8988T (cell line): Measurements from ENCODE around the gene POTEE.
"Not testable (repeated sequence)": the region's sequence is repeated elsewhere in the genome, so short reads cannot be mapped to it uniquely, and the experiment has no call there.

ENCODE experiments used
- DNase-seq: peaks from one replicate; pipeline ENCODE4 v3.0.0; 2011

Gene POTEE

DNA sequence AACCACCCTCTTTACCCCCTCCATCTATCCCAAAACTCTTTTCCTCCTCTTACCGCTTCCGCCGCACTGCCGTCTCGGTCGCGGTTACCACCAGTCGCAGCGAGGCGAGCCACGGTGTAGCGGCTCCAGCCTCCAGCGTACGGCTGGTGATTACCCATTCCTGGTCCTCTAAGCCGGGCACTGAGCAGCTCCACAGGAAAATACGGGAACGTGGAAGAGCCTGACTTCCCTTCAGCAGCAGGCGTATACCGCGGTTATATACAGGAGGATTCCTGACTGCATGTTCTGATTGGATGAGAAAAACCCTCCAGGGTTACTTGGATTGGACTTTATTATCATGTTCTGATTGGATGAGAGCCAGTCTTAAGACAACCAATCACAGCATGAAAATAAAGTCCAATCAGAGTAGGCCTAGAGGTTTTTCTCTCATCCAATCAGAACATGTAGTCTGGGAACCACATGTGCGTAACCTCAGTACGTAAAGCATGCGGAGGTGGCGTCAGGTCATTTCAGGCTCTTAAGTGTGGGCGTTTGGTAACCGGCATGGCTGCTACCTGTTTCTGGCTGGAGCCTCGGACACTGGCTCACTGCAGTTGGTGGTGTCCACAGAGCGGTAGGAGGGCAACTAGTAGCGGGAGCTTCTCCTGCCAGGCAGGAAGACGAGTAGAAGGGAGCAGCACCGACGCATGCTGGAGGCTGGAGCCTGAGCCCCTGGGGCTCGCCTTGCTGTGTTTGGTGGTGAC, at the start of gene POTEE:
POTEE (plus strand) TSS at position 507 of the 743 bp plus-strand sequence. CDS start 8,867 bp downstream, outside the sequence.
- not testable (repeated sequence) for DNase-seq

DNA sequence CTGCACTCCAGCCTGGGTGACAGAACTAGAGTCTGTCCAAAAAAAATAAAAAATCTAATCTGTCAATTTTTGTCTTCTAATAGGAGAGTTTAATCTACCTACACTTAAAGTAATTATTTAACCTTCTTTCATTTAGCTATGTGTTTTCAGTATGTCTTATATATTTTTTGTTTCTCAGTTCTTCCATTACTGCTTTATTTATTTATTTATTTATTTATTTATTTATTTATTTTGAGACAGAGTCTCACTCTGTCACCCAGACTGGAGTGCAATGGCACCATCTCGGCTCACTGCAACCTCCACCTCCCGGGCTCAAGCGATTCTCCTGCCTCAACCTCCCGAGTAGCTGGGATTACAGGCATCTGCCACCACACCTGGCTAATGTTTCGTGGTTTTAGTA, 43.8 kb upstream of the POTEE start:
- DNase-seq, result not testable (repeated sequence)

- no peak for DNase-seq
Measured at GRCh38 chr2:131168538-131168937, 40.8 kb upstream of the POTEE start.

DNA sequence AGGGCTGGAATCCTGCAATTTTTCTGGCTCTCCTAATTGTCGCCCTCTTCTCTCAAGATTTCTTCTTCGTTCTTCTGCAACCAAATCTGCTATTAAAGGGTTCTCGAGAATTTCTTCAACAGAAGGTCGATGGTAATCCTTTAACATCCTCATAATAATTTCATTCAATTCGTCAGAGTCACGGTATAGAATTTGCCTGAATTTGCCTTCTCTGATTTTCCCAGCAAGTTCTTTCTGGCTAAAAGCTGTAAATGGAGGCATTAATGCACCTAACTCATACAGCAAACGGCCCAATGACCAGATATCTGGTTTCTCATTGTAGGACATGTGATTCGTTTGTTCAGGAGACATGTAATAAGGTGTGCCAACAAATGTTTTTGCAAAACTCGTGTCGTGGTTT, 31.3 kb upstream of the POTEE start:
- DNase-seq, result not testable (repeated sequence)

GRCh38 chr2:131178721-131179418, 30.5 kb upstream of the POTEE start:
- not testable (repeated sequence) for DNase-seq

GRCh38 chr2:131181451-131181850, 27.9 kb upstream of the POTEE start:
- DNase-seq, result not testable (repeated sequence)

- not testable (repeated sequence) for DNase-seq
Measured at GRCh38 chr2:131193421-131193820, 15.9 kb upstream of the POTEE start.

- not testable (repeated sequence) for DNase-seq
Measured at GRCh38 chr2:131196186-131196585, 13.2 kb upstream of the POTEE start.

DNA sequence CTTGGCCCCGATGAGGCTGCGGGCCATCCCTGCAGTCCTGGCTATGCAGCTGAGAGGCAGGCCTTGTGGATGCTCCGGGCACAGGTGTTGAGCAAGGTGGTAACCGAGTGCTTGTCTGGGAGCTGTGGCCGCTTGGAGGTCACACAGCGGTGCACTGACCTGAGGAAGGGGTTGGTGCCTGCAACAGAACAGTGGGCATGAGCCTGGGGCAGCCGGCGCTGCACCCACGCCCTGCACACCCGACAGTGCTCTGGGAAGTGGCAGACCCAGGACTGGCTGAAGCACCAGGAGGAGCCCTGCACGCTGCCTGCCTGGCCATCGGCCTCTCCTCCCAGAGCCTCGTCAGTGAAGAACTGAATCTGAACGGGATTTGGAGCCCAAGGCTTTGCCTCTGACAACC, 8.2 kb upstream of the POTEE start:
- DNase-seq, result no peak

DNA sequence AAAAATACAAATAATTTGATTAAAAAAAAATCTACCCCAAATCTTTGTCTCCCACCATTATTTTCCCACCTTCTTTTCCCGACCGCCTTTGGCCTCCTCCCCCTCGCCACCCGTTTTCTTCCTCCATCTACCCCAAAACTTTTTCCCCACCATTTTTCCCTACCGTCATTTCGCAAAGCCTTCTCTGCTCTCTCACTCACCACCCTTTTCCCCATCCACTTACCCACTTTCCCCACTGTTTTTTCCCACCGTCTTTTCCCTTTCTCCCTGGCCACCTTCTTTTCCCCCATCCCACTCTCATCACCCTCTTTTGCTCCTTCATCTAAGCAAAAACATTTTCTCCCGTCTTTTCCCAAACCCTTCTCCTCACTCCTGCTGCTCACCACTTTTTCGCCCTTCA, 1.5 kb upstream of the POTEE start:
- DNase-seq, result not testable (repeated sequence)

- not testable (repeated sequence) for DNase-seq
Measured at GRCh38 chr2:131209773-131210104, 403 bp downstream of the POTEE start.

- not testable (repeated sequence) for DNase-seq
Measured at GRCh38 chr2:131210434-131211211, 1.3 kb downstream of the POTEE start.

DNA sequence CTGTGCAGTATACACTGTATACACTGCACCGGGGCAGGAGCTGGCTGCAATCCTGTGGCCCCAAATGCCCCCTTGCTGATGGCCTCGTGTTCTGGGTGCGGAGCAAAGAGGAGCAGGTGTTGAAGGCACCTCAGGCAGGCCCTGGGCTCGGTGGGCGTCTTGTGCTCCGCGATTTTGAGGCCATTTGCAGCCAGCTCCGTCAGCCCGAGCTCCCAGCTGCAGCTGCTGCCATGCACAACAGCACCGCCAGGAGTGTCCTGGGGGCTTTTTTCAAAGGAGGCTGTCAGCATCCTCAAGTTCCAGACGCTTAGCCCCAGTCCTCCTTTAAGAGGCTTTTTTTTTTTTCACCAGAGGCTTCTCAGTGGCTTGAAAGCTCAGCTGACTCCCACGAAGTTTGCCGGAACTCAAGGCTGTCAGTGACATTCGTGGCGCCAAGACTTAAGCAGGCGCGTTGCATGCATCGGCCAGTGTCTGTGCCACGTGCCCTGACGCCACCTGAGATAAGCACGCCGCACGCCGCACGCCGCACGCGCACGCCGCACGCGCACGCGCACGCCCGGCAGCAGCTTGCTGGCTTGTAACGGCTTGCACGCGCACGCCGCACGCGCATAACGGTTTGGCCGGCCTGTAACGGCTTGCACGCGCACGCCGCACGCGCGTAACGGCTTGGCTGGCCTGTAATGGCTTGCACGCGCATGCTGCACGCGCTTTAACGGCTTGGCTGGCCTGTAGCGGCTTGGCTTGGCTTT, 8.1 kb downstream of the POTEE start:
- DNase-seq, result not testable (repeated sequence)

DNA sequence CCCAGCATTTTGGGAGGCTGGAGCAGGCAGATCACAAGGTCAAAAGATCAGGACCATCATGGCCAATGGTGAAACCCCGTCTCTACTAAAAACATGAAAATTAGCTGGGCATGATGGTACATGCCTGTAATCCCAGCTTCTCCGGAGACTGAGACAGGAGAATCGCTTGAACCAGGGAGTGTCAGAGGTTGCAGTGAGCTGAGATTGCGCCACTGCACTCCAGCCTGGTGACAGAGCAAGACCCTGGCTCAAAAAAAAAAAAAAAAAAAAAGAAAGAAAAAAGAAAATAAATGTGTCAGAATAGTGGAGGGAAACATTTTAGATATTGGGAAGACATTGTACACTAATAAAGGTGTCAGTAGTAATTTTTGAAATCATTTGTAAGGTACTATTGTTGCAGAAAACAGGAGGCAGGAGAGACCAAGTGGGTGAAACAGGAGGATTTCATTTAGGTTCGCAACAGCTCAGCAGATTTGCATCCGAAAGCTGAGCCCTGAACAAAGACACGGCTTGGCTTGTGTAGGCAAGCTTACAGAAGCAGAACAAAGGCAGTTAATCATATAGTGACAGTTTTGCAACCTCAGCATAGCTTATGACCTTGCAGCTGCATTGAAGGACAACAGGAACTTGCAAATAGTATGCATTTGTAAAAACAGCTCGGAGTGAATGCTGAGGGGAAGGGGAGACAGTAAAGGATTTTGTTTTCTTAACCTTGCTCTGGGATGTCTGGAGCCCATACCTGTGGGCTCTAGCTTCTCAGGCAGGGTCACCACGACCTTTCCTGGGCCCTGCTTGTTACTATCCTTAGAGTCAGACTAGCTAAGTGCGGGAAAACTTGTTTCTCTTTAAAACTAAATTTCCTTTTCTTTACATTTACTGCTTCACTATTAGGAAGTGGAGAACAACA, 26.5 kb downstream of the POTEE start:
- not testable (repeated sequence) for DNase-seq
